ENCODE measurements around the gene TOB1. TPM values are rescaled to one million over a fixed set of nuclear protein-coding genes. Genes with fewer than 3 reads are reported as not detected.

The TOB1 gene
- polyA plus RNA-seq, 1 of the 3 experiments (the other 2 are of a cell fraction) = 19.3 TPM

- no peak for TF ChIP-seq RAD21 (IDR thresholded peaks at IDR 0.05; ENCODE audit: low read length)
- no peak for TF ChIP-seq POLR2AphosphoS5 (IDR thresholded peaks at IDR 0.05; ENCODE audit: low read depth, low read length)
- no peak for TF ChIP-seq PBX3 (IDR thresholded peaks at IDR 0.05)
Measured at GRCh38 chr17:50853015-50853615, 13.0 kb downstream of the TOB1 start (continued).

GRCh38 chr17:50850640-50851039 lies 15.5 kb downstream of the TOB1 start:
- no peak for DNase-seq
- Histone ChIP-seq H4K20me1 (ENCODE audit: insufficient read depth) (no peaks in the 10 kb centered on the region), H3K4me3 (ENCODE audit: low read depth in 2 of 2, low read length in 1 of 2) (no peak overlapping the region), H3K9ac (no peak overlapping the region), H3K27ac (ENCODE audit: low read depth in 2 of 2, low read length in 1 of 2) (no peak overlapping the region), H3K4me2 (no peak overlapping the region), H3K27me3 (ENCODE audit: insufficient read depth) (no peaks in the 10 kb centered on the region), H3K4me1 (ENCODE audit: control insufficient read depth in 1 of 2, insufficient read depth in 2 of 2, low read depth in 1 of 2, low read length in 1 of 2) (peaks cover 0 to 9% of the 10 kb centered on the region in 2 experiments; a peak in 1 of 4 replicates), H3K79me2 (ENCODE audit: insufficient read depth) (no peaks in the 10 kb centered on the region), H3K36me3 (replicated peaks in 1 of 2; ENCODE audit: control insufficient read depth in 1 of 2, insufficient read depth in 2 of 2, low read length in 1 of 2) (no peaks in the 10 kb centered on the region), H3K9me3 (no peaks in the 10 kb centered on the region), H3K9me2 (no peaks in the 10 kb centered on the region), H2AFZ (ENCODE audit: low read depth) (no peak overlapping the region), H3F3A (replicated peaks; ENCODE audit: insufficient read depth) (no peaks in the 10 kb centered on the region)
- TF ChIP-seq MXI1 (IDR thresholded peaks at IDR 0.05; ENCODE audit: low read depth, low read length) = no peak
- no peak for TF ChIP-seq SIN3A (IDR thresholded peaks at IDR 0.05; ENCODE audit: borderline replicate concordance, low read depth, low read length)
- CTCF ChIA-PET = interaction anchor here (1.1 to 26.2 kb wide), 13 partner anchors 9 to 312 kb away, joined by 3 to 820 read pairs (median 11); partner anchors contain the start of gene TOB1
- WGBS (ENCODE audit: low lambda C conversion rate) = 83% methylated on average over 7 of the region's 7 CpGs
- POLR2A ChIA-PET = interaction anchor here (0.9 to 1.0 kb wide), 3 partner anchors 10 to 102 kb away, joined by 3 to 5 read pairs (median 4); partner anchors contain the start of gene TOB1

GRCh38 chr17:50848711-50849110 lies 17.4 kb downstream of the TOB1 start:
- Histone ChIP-seq H3K27me3 (ENCODE audit: insufficient read depth) (no peaks in the 10 kb centered on the region), H3K79me2 (ENCODE audit: insufficient read depth) (no peaks in the 10 kb centered on the region), H3K4me2 (no peak overlapping the region), H3K9me3 (no peaks in the 10 kb centered on the region), H3K27ac (ENCODE audit: low read depth in 2 of 2, low read length in 1 of 2) (no peak overlapping the region), H3F3A (replicated peaks; ENCODE audit: insufficient read depth) (no peaks in the 10 kb centered on the region), H3K4me1 (ENCODE audit: control insufficient read depth in 1 of 2, insufficient read depth in 2 of 2, low read depth in 1 of 2, low read length in 1 of 2) (peaks cover 3 to 9% of the 10 kb centered on the region in 2 experiments; a peak in 2 of 4 replicates), H3K4me3 (ENCODE audit: low read depth in 2 of 2, low read length in 1 of 2) (no peak overlapping the region), H3K9me2 (no peaks in the 10 kb centered on the region), H2AFZ (ENCODE audit: low read depth) (no peak overlapping the region), H3K36me3 (replicated peaks in 1 of 2; ENCODE audit: control insufficient read depth in 1 of 2, insufficient read depth in 2 of 2, low read length in 1 of 2) (no peaks in the 10 kb centered on the region), H4K20me1 (ENCODE audit: insufficient read depth) (no peaks in the 10 kb centered on the region), H3K9ac (no peak overlapping the region)
- POLR2A ChIA-PET = interaction anchor here (1.2 kb wide), 1 partner anchor 18 kb away, joined by 3 read pairs; the partner anchor contains the start of gene TOB1
- CTCF ChIA-PET = interaction anchor here (0.6 to 26.2 kb wide), 10 partner anchors 14 to 1087 kb away, joined by 3 to 820 read pairs (median 4); partner anchors contain the start of gene TOB1
- no peak for DNase-seq
- 59% methylated on average over 2 of the region's 2 CpGs for WGBS (ENCODE audit: low lambda C conversion rate)
- TF ChIP-seq FOSL2 (IDR thresholded peaks at IDR 0.05; ENCODE audit: borderline replicate concordance, low read depth) (no peak), RXRA (IDR thresholded peaks at IDR 0.05; ENCODE audit: borderline replicate concordance, low read depth) (no peak), REST (IDR thresholded peaks at IDR 0.05; ENCODE audit: low read depth, low read length) (no peak), SMC3 (IDR thresholded peaks at IDR 0.05; ENCODE audit: low read depth, low read length) (no peak), FOXM1 (IDR thresholded peaks at IDR 0.05; ENCODE audit: low read depth) (no peak), PBX3 (IDR thresholded peaks at IDR 0.05) (no peak), ZBTB33 (IDR thresholded peaks at IDR 0.05; ENCODE audit: borderline replicate concordance, low read depth) (no peak), MXI1 (IDR thresholded peaks at IDR 0.05; ENCODE audit: low read depth, low read length) (no peak), GATA2 (CRISPR knock-in tag; IDR thresholded peaks at IDR 0.05) (no peak), NFIC (IDR thresholded peaks at IDR 0.05; ENCODE audit: borderline replicate concordance) (no peak), TAF1 (IDR thresholded peaks at IDR 0.05; ENCODE audit: borderline replicate concordance, low read depth, low read length) (no peak), YY1 (IDR thresholded peaks at IDR 0.05; ENCODE audit: low read depth) (no peak), FOXJ3 (CRISPR knock-in tag; IDR thresholded peaks at IDR 0.05) (no peak), CHD2 (IDR thresholded peaks at IDR 0.05; ENCODE audit: low read length, partially characterized antibody) (no peak)
